Tibial nerve (tissue), 4 donors: ENCODE data around the gene LAMP1.

ENCODE experiments used
- CTCF ChIP-seq, 5 experiments: fragments of 200-600 bp in 3 of 5; fragments of 450-650 bp in 2 of 5; sonication (generic) in 3 of 5; IDR thresholded peaks; one replicate each; pipeline ENCODE4 v1.5.1; 2016 to 2019; ENCODE audit warnings: antibody characterized with exemption in 5 of 5, mild to moderate bottlenecking in 3 of 5, moderate library complexity in 2 of 5
- EP300 ChIP-seq, 2 donors: sonication (generic); formaldehyde crosslinking; IDR thresholded peaks; one replicate each; pipeline ENCODE4 v1.6.1; 2017; ENCODE audit warnings: antibody characterized with exemption in 2 of 2, mild to moderate bottlenecking in 1 of 2
- POLR2A ChIP-seq, 2 donors: fragments of 450-650 bp; IDR thresholded peaks; one replicate each; pipeline ENCODE4 v1.6.1; 2017; ENCODE audit warnings: antibody characterized with exemption in 2 of 2, mild to moderate bottlenecking in 2 of 2, moderate library complexity in 2 of 2

GRCh38 chr13:113299951-113300350 is 2.9 kb downstream of the LAMP1 start:
- TF ChIP-seq CTCF (IDR thresholded peaks at IDR 0.05) (no peak), POLR2A (IDR thresholded peaks at IDR 0.05) (no peak), EP300 (IDR thresholded peaks at IDR 0.05) (no peak)
